ENCODE measurements around the gene HLF.

HLF gene

DNA sequence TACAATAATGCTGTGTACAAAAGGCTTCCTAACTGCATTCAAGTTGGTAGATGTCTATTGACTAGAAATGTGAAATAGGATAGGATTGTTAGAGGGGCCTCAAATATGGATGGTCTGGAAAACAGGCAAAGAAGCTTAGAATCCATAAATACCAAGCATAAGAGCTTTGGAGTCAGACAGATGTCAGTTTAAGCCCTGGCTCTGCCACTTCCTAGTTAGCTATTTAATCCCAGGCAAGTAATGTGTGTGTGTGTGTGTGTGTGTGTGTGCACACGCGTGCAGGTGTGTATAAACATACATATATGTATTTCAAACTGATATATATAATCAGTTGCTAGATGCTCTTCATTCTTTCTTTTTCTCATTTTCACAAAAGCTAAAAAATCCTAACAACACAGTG lies 90.2 kb downstream of the HLF start:
- DNase-seq (ENCODE audit: low read depth, low spot score): no peak

DNA sequence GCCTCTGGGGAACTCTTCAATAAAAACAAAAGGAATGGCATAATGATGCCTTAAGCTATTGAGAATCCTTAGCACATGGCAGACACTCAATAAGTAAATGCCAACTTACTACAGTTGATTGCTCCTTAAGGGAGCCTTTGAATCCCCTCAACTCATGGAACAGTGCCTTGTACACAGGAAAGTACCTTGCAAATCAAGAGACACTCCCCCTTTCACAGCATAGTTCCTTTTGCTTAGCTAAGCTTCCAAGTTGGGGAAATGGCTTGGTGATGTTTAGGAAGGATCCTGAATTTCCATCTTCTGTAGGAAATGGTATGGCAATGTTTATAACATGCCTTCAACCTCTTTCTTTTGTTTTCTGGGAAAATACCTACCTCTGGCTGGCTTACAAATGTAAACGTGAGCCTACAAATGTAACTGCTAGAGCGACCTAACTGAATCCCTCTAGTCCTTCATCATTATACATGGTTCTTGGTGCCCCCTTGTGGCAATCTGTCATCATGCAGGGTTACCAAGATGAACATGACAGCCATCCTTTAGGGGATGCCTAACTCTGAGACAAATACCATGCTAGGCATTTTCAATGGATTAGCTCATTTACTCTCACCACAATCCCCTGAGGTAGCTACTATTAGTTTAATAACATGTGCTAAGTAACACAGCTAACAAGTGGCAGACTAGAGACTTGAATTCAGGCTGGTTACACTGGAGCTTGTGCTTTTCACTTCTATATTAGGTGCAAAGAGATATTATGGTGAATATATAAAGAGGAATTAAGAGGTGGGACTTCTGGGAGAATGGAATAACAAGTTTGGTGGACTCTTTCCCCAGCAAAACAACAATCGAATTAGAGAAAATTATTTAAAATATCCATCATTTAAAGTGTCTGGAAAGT lies 91.9 kb downstream of the HLF start:
- peak; percentile 39 for DNase-seq (ENCODE audit: low read depth, low spot score)

DNA sequence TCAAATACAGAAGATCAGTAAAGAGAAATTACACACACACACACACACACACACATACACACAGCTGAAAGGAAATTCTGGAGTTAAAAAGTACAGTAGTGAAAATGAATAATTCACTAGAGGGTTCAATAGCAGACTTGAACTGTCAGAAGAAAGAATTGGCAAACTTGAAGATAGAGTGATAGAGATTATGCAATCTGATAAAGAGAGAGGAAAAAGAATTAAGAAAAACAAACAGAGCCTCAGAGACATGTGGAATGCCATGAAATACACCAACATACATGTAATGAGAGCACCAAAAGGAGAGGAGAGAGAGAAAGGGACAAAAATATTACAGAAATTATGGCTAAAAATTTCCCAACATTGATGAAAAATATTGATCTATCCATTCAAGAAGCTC lies 96.2 kb downstream of the HLF start:
- DNase-seq (ENCODE audit: low read depth, low spot score): no peak

DNA sequence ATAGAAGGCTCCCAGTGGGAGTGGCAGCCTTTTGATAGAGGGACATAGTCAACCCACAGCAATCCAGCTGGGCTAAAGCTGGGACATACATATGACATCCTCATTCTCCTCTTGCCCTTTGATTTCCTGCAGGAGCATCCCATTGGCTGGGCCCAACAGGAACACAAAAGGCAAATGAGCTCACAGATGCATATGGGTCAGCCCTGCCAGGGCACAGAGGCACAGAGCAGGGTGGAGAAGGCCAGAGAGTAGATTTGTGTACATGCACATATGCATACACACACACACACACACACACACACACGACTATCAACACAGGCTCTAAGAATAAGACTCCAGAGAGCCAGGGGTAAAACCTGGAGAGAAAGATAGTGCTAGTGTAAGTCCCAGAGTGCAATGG lies 98.3 kb downstream of the HLF start:
- DNase-seq (ENCODE audit: low read depth, low spot score): no peak

DNA sequence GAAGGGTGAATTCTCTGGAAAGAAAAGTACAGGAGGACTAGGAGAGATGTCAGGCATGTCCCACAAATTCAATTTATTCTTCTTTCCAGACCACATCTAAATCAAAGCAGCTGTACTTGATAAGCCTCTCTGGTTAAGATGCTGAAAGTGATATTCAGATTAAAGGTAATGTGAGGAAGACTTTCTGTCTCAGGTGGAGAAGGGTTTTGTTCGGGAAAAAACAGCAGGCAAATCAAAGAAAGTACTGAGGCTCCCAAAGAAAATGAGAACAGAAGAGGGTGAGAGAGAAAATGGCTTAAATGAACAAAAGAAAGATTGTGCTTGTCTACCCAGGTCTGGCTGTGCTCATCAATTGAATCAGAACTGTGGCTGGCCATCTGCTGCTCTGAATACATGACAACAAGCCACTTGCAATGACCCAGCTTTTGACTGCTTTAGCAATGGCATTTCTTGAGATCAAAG lies 101.3 kb downstream of the HLF start:
- no peak for DNase-seq (ENCODE audit: low read depth, low spot score)

DNA sequence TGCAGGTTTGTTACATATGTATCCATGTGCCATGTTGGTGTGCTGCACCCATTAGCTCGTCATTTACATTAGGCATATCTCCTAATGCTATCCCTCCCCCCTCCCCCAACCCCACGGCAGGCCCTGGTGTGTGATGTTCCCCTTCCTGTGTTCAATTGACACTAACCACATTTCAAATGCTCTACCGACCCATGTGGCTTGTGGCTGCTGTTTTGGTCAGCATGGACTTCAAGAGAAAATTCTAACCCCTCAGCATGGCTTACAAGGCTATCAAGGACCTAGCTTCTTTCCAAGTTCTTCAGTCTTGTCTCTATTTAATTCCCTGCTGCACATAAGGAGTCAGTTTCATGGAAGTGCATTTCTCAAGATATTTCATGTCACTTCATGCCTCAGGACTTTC lies 103.9 kb downstream of the HLF start:
- DNase-seq (ENCODE audit: low read depth, low spot score): no peak
